WTC11 (cell line): ENCODE data around the gene MMP24OS.
A peak's percentile ranks its signal among the peaks of the same experiment; 100 is the strongest.

Source experiments
- CREM ChIP-seq: sonication (generic); formaldehyde crosslinking; IDR thresholded peaks from 2 replicates; pipeline ENCODE4 v1.8.1; 2022; ENCODE audit warnings: mild to moderate bottlenecking, missing genetic modification reagents, moderate library complexity
- CTCF ChIP-seq: fragments of 200-600 bp; IDR thresholded peaks from 2 replicates; pipeline ENCODE4 v1.8.0; 2022; ENCODE audit warnings: antibody characterized with exemption
- ELF4 ChIP-seq: sonication (generic); formaldehyde crosslinking; IDR thresholded peaks from 2 replicates; pipeline ENCODE4 v1.8.1; 2022; ENCODE audit warnings: low read depth, mild to moderate bottlenecking, moderate library complexity, missing genetic modification reagents
- ETV6 ChIP-seq: sonication (generic); formaldehyde crosslinking; IDR thresholded peaks from 2 replicates; pipeline ENCODE4 v1.8.1; 2022; ENCODE audit warnings: mild to moderate bottlenecking, missing genetic modification reagents
- FOXP1 ChIP-seq: sonication (generic); formaldehyde crosslinking; IDR thresholded peaks from 2 replicates; pipeline ENCODE4 v1.8.0; 2022; ENCODE audit warnings: missing genetic modification reagents, mild to moderate bottlenecking, moderate library complexity, borderline replicate concordance
- FOXP4 ChIP-seq: sonication (generic); formaldehyde crosslinking; IDR thresholded peaks from 2 replicates; pipeline ENCODE4 v1.8.0; 2022; ENCODE audit warnings: mild to moderate bottlenecking, missing genetic modification reagents
- MYBL2 ChIP-seq: sonication (generic); formaldehyde crosslinking; IDR thresholded peaks from 2 replicates; pipeline ENCODE4 v1.8.1; 2023; ENCODE audit warnings: mild to moderate bottlenecking, moderate library complexity, missing genetic modification reagents
- NFYB ChIP-seq: sonication (generic); formaldehyde crosslinking; conservative IDR thresholded peaks from 2 replicates; pipeline ENCODE4 v1.8.0; 2022; ENCODE audit warnings: low read depth, missing genetic modification reagents
- NR2C2 ChIP-seq: sonication (generic); formaldehyde crosslinking; IDR thresholded peaks from 2 replicates; pipeline ENCODE4 v1.8.0; 2022; ENCODE audit warnings: mild to moderate bottlenecking, missing genetic modification reagents
- PRDM15 ChIP-seq: sonication (generic); formaldehyde crosslinking; IDR thresholded peaks from 2 replicates; pipeline ENCODE4 v1.8.0; 2022; ENCODE audit warnings: missing genetic modification reagents
- ZBTB43 ChIP-seq: sonication (generic); formaldehyde crosslinking; IDR thresholded peaks from 2 replicates; pipeline ENCODE4 v1.8.1; 2023; ENCODE audit warnings: mild to moderate bottlenecking, missing genetic modification reagents

- no peak for TF ChIP-seq CTCF
- peak; percentile 47; the same call in 1 of the 2 replicates for TF ChIP-seq ETV6 (CRISPR knock-in tag)
- no peak for TF ChIP-seq NR2C2
- TF ChIP-seq FOXP1 (CRISPR knock-in tag): 0 out of 2 replicates have a peak, but pooled peaks have one; percentile 39
- TF ChIP-seq NFYB (CRISPR knock-in tag): 0 out of 2 replicates have a peak, but pooled peaks have one; percentile 16
- TF ChIP-seq PRDM15 (CRISPR knock-in tag): no peak
- TF ChIP-seq ZBTB43 (CRISPR knock-in tag): no peak
- TF ChIP-seq ELF4 (CRISPR knock-in tag): no peak
- peak; percentile 60; the same call in 1 of the 2 replicates for TF ChIP-seq FOXP4 (CRISPR knock-in tag)
- TF ChIP-seq MYBL2 (CRISPR knock-in tag): no peak
- no peak for TF ChIP-seq CREM (CRISPR knock-in tag)
Measured at GRCh38 chr20:35284267-35284991, 6.5 kb upstream of the MMP24OS start, which contains the start of gene EIF6.
